22Rv1 (cell line): ENCODE results near the gene CHAT.

ENCODE experiments used
- ZFX ChIP-seq: fragments of 450-650 bp; IDR thresholded peaks from 2 replicates; pipeline ENCODE4 v1.6.1; 2017; ENCODE audit warnings: antibody characterized with exemption, borderline replicate concordance
- TF ChIP-seq, protein P1 (sequence below): fragments of 450-650 bp; IDR thresholded peaks from 2 replicates; pipeline ENCODE4 v1.5.1; 2017; ENCODE audit warnings: mild to moderate bottlenecking

DNA sequence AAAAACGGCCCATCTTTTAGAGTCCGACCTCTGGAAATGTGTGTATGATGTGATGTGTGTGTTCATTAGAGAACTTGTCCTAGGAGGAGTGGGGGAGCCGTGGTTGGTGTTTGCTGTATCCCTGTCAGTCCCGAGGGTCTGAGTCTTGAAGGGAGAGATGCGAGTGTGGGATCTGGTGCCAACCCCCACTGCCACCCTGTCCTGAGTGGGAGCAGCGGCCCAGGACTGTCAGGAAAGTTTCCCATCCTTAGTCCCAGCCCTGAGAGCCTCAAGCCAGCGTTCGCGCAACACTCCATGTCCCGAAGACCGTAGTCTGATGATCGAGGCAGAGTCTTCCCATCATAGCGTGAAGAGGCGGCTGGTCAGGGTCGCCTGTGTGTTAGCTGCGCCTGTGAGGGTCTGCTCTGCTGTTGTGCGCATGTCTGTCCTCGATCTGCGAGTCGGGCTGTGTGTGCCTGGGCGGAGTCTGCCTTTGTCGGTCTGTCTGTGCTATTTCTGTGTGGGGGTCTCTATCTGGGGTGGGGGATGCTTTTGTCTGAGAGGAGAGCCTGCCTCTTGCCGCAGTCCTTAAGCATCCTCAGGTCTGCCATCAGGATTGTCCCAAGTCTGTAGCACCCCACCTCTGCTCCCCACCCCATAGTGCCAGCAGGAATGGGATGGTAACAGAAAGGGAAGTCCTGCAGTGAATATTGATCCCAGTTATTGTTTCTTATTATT lies 514 bp upstream of the CHAT start:
- TF ChIP-seq, protein P1, sequence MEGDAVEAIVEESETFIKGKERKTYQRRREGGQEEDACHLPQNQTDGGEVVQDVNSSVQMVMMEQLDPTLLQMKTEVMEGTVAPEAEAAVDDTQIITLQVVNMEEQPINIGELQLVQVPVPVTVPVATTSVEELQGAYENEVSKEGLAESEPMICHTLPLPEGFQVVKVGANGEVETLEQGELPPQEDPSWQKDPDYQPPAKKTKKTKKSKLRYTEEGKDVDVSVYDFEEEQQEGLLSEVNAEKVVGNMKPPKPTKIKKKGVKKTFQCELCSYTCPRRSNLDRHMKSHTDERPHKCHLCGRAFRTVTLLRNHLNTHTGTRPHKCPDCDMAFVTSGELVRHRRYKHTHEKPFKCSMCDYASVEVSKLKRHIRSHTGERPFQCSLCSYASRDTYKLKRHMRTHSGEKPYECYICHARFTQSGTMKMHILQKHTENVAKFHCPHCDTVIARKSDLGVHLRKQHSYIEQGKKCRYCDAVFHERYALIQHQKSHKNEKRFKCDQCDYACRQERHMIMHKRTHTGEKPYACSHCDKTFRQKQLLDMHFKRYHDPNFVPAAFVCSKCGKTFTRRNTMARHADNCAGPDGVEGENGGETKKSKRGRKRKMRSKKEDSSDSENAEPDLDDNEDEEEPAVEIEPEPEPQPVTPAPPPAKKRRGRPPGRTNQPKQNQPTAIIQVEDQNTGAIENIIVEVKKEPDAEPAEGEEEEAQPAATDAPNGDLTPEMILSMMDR: no peak
- no peak for TF ChIP-seq ZFX
